NCI-H1417 treated with DMSO at 0.1 percent for 48 hours (cell line): ENCODE results near the gene ZNHIT1.
A peak's percentile ranks its signal among the peaks of the same experiment; 100 is the strongest.

Source experiments
- DNase-seq: peaks from one replicate; lab custom pipeline; 2025; lab: John Stamatoyannopoulos, UW

Gene ZNHIT1

GRCh38 chr7:101217388-101218235 lies at the start of gene ZNHIT1, which contains the start of gene PLOD3:
TSS of gene ZNHIT1 (plus strand) at chr7:101218165. CDS start at chr7:101218196, 31 bp downstream.
TSS of gene PLOD3 (minus strand) at chr7:101217581. CDS start at chr7:101217274, 307 bp downstream.
- peak; percentile 91 for DNase-seq

GRCh38 chr7:101168412-101169049 lies 49.4 kb upstream of the ZNHIT1 start:
- no peak for DNase-seq

- DNase-seq, result no peak
Observed at GRCh38 chr7:101169110-101169837, 48.7 kb upstream of the ZNHIT1 start.

GRCh38 chr7:101169838-101170551 lies 48.0 kb upstream of the ZNHIT1 start:
- no peak for DNase-seq

- no peak for DNase-seq
Observed at GRCh38 chr7:101170617-101171441, 47.1 kb upstream of the ZNHIT1 start.

GRCh38 chr7:101171442-101171837 lies 46.5 kb upstream of the ZNHIT1 start:
- no peak for DNase-seq

- peak; percentile 21 for DNase-seq
Observed at GRCh38 chr7:101172005-101172853, 45.7 kb upstream of the ZNHIT1 start.

GRCh38 chr7:101172854-101173751 lies 44.9 kb upstream of the ZNHIT1 start:
- DNase-seq, result peak; percentile 71

GRCh38 chr7:101173752-101174244 lies 44.2 kb upstream of the ZNHIT1 start:
- DNase-seq, result no peak

GRCh38 chr7:101174322-101174854 lies 43.6 kb upstream of the ZNHIT1 start:
- DNase-seq, result no peak

GRCh38 chr7:101175664-101176063 lies 42.3 kb upstream of the ZNHIT1 start:
- DNase-seq, result no peak

- DNase-seq, result no peak
Observed at GRCh38 chr7:101177644-101178043, 40.3 kb upstream of the ZNHIT1 start.

- DNase-seq, result no peak
Observed at GRCh38 chr7:101179117-101179516, 38.8 kb upstream of the ZNHIT1 start.

- no peak for DNase-seq
Observed at GRCh38 chr7:101179713-101180112, 38.3 kb upstream of the ZNHIT1 start.

GRCh38 chr7:101180130-101180755 lies 37.7 kb upstream of the ZNHIT1 start, which contains the start of gene NAT16:
TSS of gene NAT16 (minus strand) at chr7:101180293. CDS start at chr7:101174807, 5,486 bp downstream.
- no peak for DNase-seq

- DNase-seq, result no peak
Observed at GRCh38 chr7:101185258-101185839, 32.6 kb upstream of the ZNHIT1 start.

GRCh38 chr7:101186194-101186593 lies 31.8 kb upstream of the ZNHIT1 start:
- DNase-seq, result no peak
